Subcutaneous abdominal adipose tissue (tissue), 5 donors: ENCODE measurements around the gene ENPP7.

ENCODE experiments used
- H3K27ac ChIP-seq: one replicate; pipeline ENCODE4 v1.7.0; 2013; ENCODE audit warnings: low read depth, mild to moderate bottlenecking, inconsistent platforms, low read length, moderate library complexity
- H3K27me3 ChIP-seq, 5 donors: one replicate each; pipeline ENCODE4 v1.7.0; 2013; ENCODE audit warnings: low read length in 5 of 5, inconsistent platforms in 1 of 5; ENCODE audit not compliant: control insufficient read depth in 5 of 5, insufficient read depth in 4 of 5
- H3K36me3 ChIP-seq, 5 donors: one replicate each; pipeline ENCODE4 v1.7.0; 2013; ENCODE audit warnings: low read length in 5 of 5; ENCODE audit not compliant: control insufficient read depth in 5 of 5, insufficient read depth in 5 of 5
- H3K4me1 ChIP-seq, 5 donors: one replicate each; pipeline ENCODE4 v1.7.0; 2013; ENCODE audit warnings: low read length in 5 of 5, mild to moderate bottlenecking in 3 of 5, moderate library complexity in 1 of 5; ENCODE audit not compliant: control insufficient read depth in 5 of 5, insufficient read depth in 5 of 5
- H3K4me3 ChIP-seq, 5 donors: one replicate each; pipeline ENCODE4 v1.7.0; 2013; ENCODE audit warnings: low read length in 5 of 5, low read depth in 1 of 5
- H3K9ac ChIP-seq, 5 donors: one replicate each; pipeline ENCODE4 v1.7.0; 2013; ENCODE audit warnings: low read length in 5 of 5, mild to moderate bottlenecking in 4 of 5, moderate library complexity in 3 of 5
- H3K9me3 ChIP-seq, 5 donors: one replicate each; pipeline ENCODE4 v1.7.0; 2013; ENCODE audit warnings: low read length in 5 of 5; ENCODE audit not compliant: control insufficient read depth in 5 of 5
- donor health status: healthy.
- donor health status: healthy.
- donor health status: healthy.
- donor health status: healthy.
- donor health status: healthy.

The ENPP7 gene

GRCh38 chr17:79732254-79732653, 1.5 kb downstream of the ENPP7 start:
- H3K4me1 ChIP-seq: peaks cover 0 to 29% (median 22%) of the 10 kb centered on the region in 5 donors
- H3K9ac ChIP-seq: no peak overlapping the region
- H3K4me3 ChIP-seq: peak overlapping the region in 1 of 5 donors; percentile 64
- H3K36me3 ChIP-seq: no peaks in the 10 kb centered on the region
- H3K27ac ChIP-seq: no peak overlapping the region
- peaks cover 0 to 7% (median 0%) of the 10 kb centered on the region in 5 donors for H3K27me3 ChIP-seq
- no peaks in the 10 kb centered on the region for H3K9me3 ChIP-seq

GRCh38 chr17:79732804-79733691, 2.3 kb downstream of the ENPP7 start:
- H3K9ac ChIP-seq: peak overlapping the region in 3 of 5 donors; percentile 21 to 47 (median 28)

GRCh38 chr17:79733692-79734070, 2.9 kb downstream of the ENPP7 start:
- no peaks in the 10 kb centered on the region for H3K36me3 ChIP-seq
- H3K27me3 ChIP-seq: peaks cover 6 to 14% (median 10%) of the 10 kb centered on the region in 5 donors
- H3K9ac ChIP-seq: no peak overlapping the region

More at GRCh38 chr17:79732804-79733691, 2.3 kb downstream of the ENPP7 start:
- Histone ChIP-seq H3K9me3 (no peaks in the 10 kb centered on the region), H3K4me1 (peaks cover 0 to 26% (median 22%) of the 10 kb centered on the region in 5 donors), H3K27me3 (peaks cover 3 to 12% (median 4%) of the 10 kb centered on the region in 5 donors), H3K4me3 (peak overlapping the region; percentile 30 to 64 (median 59)), H3K27ac (no peak overlapping the region), H3K36me3 (no peaks in the 10 kb centered on the region)

GRCh38 chr17:79735096-79735495, 4.4 kb downstream of the ENPP7 start:
- Histone ChIP-seq H3K27me3 (peaks cover 11 to 24% (median 20%) of the 10 kb centered on the region in 5 donors), H3K27ac (no peak overlapping the region), H3K36me3 (no peaks in the 10 kb centered on the region), H3K4me3 (no peak overlapping the region), H3K9ac (no peak overlapping the region), H3K9me3 (no peaks in the 10 kb centered on the region), H3K4me1 (peaks cover 0 to 16% (median 11%) of the 10 kb centered on the region in 5 donors)

More at GRCh38 chr17:79733692-79734070, 2.9 kb downstream of the ENPP7 start:
- H3K27ac ChIP-seq: no peak overlapping the region
- peaks cover 0 to 20% (median 15%) of the 10 kb centered on the region in 5 donors for H3K4me1 ChIP-seq
- H3K4me3 ChIP-seq: peak overlapping the region in 1 of 5 donors; percentile 64
- no peaks in the 10 kb centered on the region for H3K9me3 ChIP-seq

GRCh38 chr17:79737046-79737921, 6.5 kb downstream of the ENPP7 start:
- no peaks in the 10 kb centered on the region for H3K9me3 ChIP-seq
- no peak overlapping the region for H3K9ac ChIP-seq
- peaks cover 0 to 21% (median 19%) of the 10 kb centered on the region in 5 donors for H3K4me1 ChIP-seq
- no peak overlapping the region for H3K27ac ChIP-seq
- peaks cover 22 to 36% (median 29%) of the 10 kb centered on the region in 5 donors for H3K27me3 ChIP-seq
- H3K4me3 ChIP-seq: no peak overlapping the region
- no peaks in the 10 kb centered on the region for H3K36me3 ChIP-seq

GRCh38 chr17:79737922-79738578, 7.3 kb downstream of the ENPP7 start:
- Histone ChIP-seq H3K9me3 (no peaks in the 10 kb centered on the region), H3K27me3 (peaks cover 22 to 41% (median 33%) of the 10 kb centered on the region in 5 donors), H3K36me3 (no peaks in the 10 kb centered on the region), H3K9ac (no peak overlapping the region), H3K4me1 (peaks cover 0 to 14% (median 14%) of the 10 kb centered on the region in 5 donors), H3K4me3 (no peak overlapping the region), H3K27ac (no peak overlapping the region)

- peaks cover 0 to 9% (median 8%) of the 10 kb centered on the region in 5 donors for H3K4me1 ChIP-seq
- no peaks in the 10 kb centered on the region for H3K9me3 ChIP-seq
These were observed 7.9 kb downstream of the ENPP7 start for GRCh38 chr17:79738643-79739042.

GRCh38 chr17:79739148-79740062, 8.7 kb downstream of the ENPP7 start:
- no peak overlapping the region for H3K9ac ChIP-seq
- H3K9me3 ChIP-seq: no peaks in the 10 kb centered on the region
- peaks cover 22 to 41% (median 33%) of the 10 kb centered on the region in 5 donors for H3K27me3 ChIP-seq
- peaks cover 0 to 9% (median 8%) of the 10 kb centered on the region in 5 donors for H3K4me1 ChIP-seq
- no peak overlapping the region for H3K4me3 ChIP-seq
- no peak overlapping the region for H3K27ac ChIP-seq
- H3K36me3 ChIP-seq: no peaks in the 10 kb centered on the region

More at GRCh38 chr17:79738643-79739042, 7.9 kb downstream of the ENPP7 start:
- no peaks in the 10 kb centered on the region for H3K36me3 ChIP-seq
- peaks cover 22 to 41% (median 33%) of the 10 kb centered on the region in 5 donors for H3K27me3 ChIP-seq
- H3K27ac ChIP-seq: no peak overlapping the region
- H3K4me3 ChIP-seq: no peak overlapping the region
- no peak overlapping the region for H3K9ac ChIP-seq

- Histone ChIP-seq H3K27me3 (peaks cover 23 to 43% (median 35%) of the 10 kb centered on the region in 5 donors), H3K4me1 (peaks cover 0 to 9% (median 8%) of the 10 kb centered on the region in 5 donors), H3K9ac (no peak overlapping the region), H3K9me3 (no peaks in the 10 kb centered on the region), H3K36me3 (no peaks in the 10 kb centered on the region), H3K4me3 (no peak overlapping the region), H3K27ac (no peak overlapping the region)
These were observed 9.7 kb downstream of the ENPP7 start for GRCh38 chr17:79740413-79740812.
